Transverse colon (tissue), 3 donors: ENCODE measurements around the gene GNAT1.

Experiments used
- POLR2A ChIP-seq: fragments of 450-650 bp; IDR thresholded peaks from one replicate; pipeline ENCODE4 v1.6.1; 2016; ENCODE audit warnings: antibody characterized with exemption, mild to moderate bottlenecking, moderate library complexity
- TF ChIP-seq, protein P1 (sequence below), 5 experiments: fragments of 200-600 bp in 3 of 5; fragments of 450-650 bp in 2 of 5; sonication (generic) in 3 of 5; IDR thresholded peaks; 1 replicate in 2 of 5; 2 replicates in 3 of 5; pipeline ENCODE4 v1.5.1; 2016 to 2017; ENCODE audit warnings: antibody characterized with exemption in 5 of 5, inconsistent platforms in 3 of 5, mild to moderate bottlenecking in 2 of 5, moderate library complexity in 1 of 5

DNA sequence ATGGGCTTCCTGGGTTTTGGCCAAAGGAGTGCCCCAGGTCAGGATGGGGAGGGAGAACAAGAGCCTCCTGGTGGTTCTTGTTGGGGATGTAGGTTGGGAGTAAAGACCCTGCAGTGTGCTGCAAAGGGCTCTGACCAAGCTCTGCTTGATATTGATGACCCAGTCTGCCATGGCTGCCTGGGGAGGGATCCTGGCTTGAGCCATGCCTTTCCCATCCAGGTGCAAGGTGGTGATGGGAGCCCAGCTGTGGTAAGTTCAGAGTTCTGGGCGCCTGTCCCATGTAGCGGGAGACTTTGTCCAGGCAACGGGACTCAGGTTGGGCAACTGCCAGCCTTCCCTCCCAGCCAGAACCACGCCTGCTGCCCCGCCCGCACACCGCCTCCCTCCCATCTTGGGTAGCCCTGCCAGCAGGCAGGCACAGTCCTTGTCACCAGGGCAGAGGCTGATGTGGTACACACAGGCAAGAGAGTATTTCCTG, 47.2 kb downstream of the GNAT1 start:
- TF ChIP-seq, protein P1, sequence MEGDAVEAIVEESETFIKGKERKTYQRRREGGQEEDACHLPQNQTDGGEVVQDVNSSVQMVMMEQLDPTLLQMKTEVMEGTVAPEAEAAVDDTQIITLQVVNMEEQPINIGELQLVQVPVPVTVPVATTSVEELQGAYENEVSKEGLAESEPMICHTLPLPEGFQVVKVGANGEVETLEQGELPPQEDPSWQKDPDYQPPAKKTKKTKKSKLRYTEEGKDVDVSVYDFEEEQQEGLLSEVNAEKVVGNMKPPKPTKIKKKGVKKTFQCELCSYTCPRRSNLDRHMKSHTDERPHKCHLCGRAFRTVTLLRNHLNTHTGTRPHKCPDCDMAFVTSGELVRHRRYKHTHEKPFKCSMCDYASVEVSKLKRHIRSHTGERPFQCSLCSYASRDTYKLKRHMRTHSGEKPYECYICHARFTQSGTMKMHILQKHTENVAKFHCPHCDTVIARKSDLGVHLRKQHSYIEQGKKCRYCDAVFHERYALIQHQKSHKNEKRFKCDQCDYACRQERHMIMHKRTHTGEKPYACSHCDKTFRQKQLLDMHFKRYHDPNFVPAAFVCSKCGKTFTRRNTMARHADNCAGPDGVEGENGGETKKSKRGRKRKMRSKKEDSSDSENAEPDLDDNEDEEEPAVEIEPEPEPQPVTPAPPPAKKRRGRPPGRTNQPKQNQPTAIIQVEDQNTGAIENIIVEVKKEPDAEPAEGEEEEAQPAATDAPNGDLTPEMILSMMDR (IDR thresholded peaks at IDR 0.05), result no peak
- TF ChIP-seq POLR2A, result no peak
